ENCODE data around the gene ADCK2.

DNA sequence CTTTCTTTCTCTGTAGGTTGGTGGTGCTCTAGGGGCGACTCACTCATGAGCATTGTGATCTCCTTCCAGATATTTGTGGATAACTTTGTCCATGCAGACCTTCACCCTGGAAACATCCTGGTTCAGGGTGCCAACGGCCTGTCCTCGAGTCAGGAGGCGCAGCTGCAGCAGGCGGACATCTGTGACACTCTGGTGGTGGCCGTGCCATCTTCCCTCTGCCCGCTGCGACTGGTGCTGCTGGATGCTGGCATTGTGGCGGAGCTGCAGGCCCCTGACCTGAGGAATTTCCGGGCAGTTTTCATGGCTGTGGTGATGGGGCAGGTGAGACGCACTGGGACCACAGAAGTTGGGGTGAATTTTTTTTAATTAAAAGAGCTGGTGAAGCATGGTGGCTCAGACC lies 14.2 kb downstream of the ADCK2 start:
- TF ChIP-seq, protein P1, sequence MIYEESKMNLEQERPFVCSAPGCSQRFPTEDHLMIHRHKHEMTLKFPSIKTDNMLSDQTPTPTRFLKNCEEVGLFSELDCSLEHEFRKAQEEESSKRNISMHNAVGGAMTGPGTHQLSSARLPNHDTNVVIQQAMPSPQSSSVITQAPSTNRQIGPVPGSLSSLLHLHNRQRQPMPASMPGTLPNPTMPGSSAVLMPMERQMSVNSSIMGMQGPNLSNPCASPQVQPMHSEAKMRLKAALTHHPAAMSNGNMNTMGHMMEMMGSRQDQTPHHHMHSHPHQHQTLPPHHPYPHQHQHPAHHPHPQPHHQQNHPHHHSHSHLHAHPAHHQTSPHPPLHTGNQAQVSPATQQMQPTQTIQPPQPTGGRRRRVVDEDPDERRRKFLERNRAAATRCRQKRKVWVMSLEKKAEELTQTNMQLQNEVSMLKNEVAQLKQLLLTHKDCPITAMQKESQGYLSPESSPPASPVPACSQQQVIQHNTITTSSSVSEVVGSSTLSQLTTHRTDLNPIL (CRISPR knock-in tag; IDR thresholded peaks at IDR 0.05; ENCODE audit: low read depth), result no peak
- no peak for TF ChIP-seq TCF4 (CRISPR knock-in tag; IDR thresholded peaks at IDR 0.05; ENCODE audit: borderline replicate concordance)
